ENCODE measurements around the gene RNLS.
A peak's percentile ranks its signal among the peaks of the same experiment; 100 is the strongest.

The RNLS gene

GRCh38 chr10:88582806-88583583 lies at the start of gene RNLS:
TSS of gene RNLS (minus strand) at chr10:88583318.
- DNase-seq, result peak in 1 of 2 experiments; percentile 40

GRCh38 chr10:88624840-88625239 lies 41.7 kb upstream of the RNLS start:
- no peak for DNase-seq

- DNase-seq, result no peak
Observed at GRCh38 chr10:88623835-88624234, 40.7 kb upstream of the RNLS start.

GRCh38 chr10:88620441-88620840 lies 37.3 kb upstream of the RNLS start:
- no peak for DNase-seq

GRCh38 chr10:88618496-88618895 lies 35.4 kb upstream of the RNLS start:
- DNase-seq, result no peak

- no peak for DNase-seq
Observed at GRCh38 chr10:88617772-88618300, 34.7 kb upstream of the RNLS start.

GRCh38 chr10:88616250-88616977 lies 33.3 kb upstream of the RNLS start:
- DNase-seq, result peak in 1 of 2 experiments; percentile 3

GRCh38 chr10:88608780-88609179 lies 25.7 kb upstream of the RNLS start:
- DNase-seq, result no peak

GRCh38 chr10:88608052-88608732 lies 25.1 kb upstream of the RNLS start:
- no peak for DNase-seq

GRCh38 chr10:88598055-88598454 lies 14.9 kb upstream of the RNLS start:
- DNase-seq, result no peak

GRCh38 chr10:88594482-88594881 lies 11.4 kb upstream of the RNLS start:
- DNase-seq, result no peak

GRCh38 chr10:88592906-88593305 lies 9.8 kb upstream of the RNLS start:
- DNase-seq, result no peak

- no peak for DNase-seq
Observed at GRCh38 chr10:88592381-88592780, 9.3 kb upstream of the RNLS start.

GRCh38 chr10:88586462-88586861 lies 3.3 kb upstream of the RNLS start, which contains the start of gene LIPJ:
TSS of gene LIPJ (plus strand) at chr10:88586762. CDS start at chr10:88590688, 3,926 bp downstream.
- no peak for DNase-seq

GRCh38 chr10:88583584-88583957 lies 453 bp upstream of the RNLS start:
- no peak for DNase-seq

- no peak for DNase-seq
Observed at GRCh38 chr10:88582411-88582805, 710 bp downstream of the RNLS start.

- DNase-seq, result no peak
Observed at GRCh38 chr10:88565072-88565471, 18.0 kb downstream of the RNLS start.

GRCh38 chr10:88562152-88562551 lies 21.0 kb downstream of the RNLS start:
- no peak for DNase-seq

- no peak for DNase-seq
Observed at GRCh38 chr10:88557658-88558057, 25.5 kb downstream of the RNLS start.

GRCh38 chr10:88557256-88557655 lies 25.9 kb downstream of the RNLS start:
- no peak for DNase-seq

GRCh38 chr10:88555190-88555908 lies 27.8 kb downstream of the RNLS start:
- no peak for DNase-seq

GRCh38 chr10:88553116-88553752 lies 29.9 kb downstream of the RNLS start:
- DNase-seq, result peak in 1 of 2 experiments; percentile 25

Measured in NCI-H446 (cell line).